Thoracic aorta (tissue), 2 donors: ENCODE results near the gene ANKEF1. TPM values are rescaled to one million over a fixed set of nuclear protein-coding genes. Genes with fewer than 3 reads are reported as not detected.

Source experiments
- ATAC-seq: fragments of 150-250 bp; one replicate; pipeline ENCODE4 v1.8.0; 2017; ENCODE audit warnings: low read depth; ENCODE audit not compliant: insufficient number of reproducible peaks, low FRiP score
- DNase-seq: peaks from one replicate; pipeline ENCODE4 v3.0.0-alpha.2; 2020; ENCODE audit warnings: low spot score
- H3K27ac ChIP-seq, 2 donors: fragments of 200-600 bp; sonication (generic); 1 replicate in 1 of 2; 2 replicates in 1 of 2; pipeline ENCODE4 v1.5.1; 2016; ENCODE audit warnings: mild to moderate bottlenecking in 2 of 2, moderate library complexity in 2 of 2
- H3K27me3 ChIP-seq: fragments of 200-600 bp; sonication (generic); replicated peaks from 2 replicates; pipeline ENCODE4 v1.6.0; 2016; ENCODE audit warnings: mild to moderate bottlenecking; ENCODE audit not compliant: insufficient read depth
- H3K36me3 ChIP-seq: fragments of 200-600 bp; sonication (generic); one replicate; pipeline ENCODE4 v1.5.1; 2016
- H3K4me1 ChIP-seq, 2 donors: fragments of 200-600 bp; sonication (generic); 1 replicate in 1 of 2; 2 replicates in 1 of 2; pipeline versions ENCODE4 v1.5.1 to v1.6.0; 2016; ENCODE audit warnings: low read depth in 2 of 2, mild to moderate bottlenecking in 1 of 2; ENCODE audit not compliant: control insufficient read depth in 1 of 2
- H3K4me3 ChIP-seq: fragments of 200-600 bp; sonication (generic); 2 replicates; pipeline ENCODE4 v1.5.1; 2016; ENCODE audit warnings: mild to moderate bottlenecking
- H3K9me3 ChIP-seq: fragments of 200-600 bp; sonication (generic); 2 replicates; pipeline ENCODE4 v1.5.1; 2016
- total RNA-seq, 2 donors: library from RNA; depleted of rRNA; stranded (reverse); fragments of >200 nt; gene quantifications; one replicate each; pipeline versions ENCODE4 v1.1.0 to v1.2.3, GENCODE V29; 2016
- TF ChIP-seq, protein P1 (sequence below): fragments of 200-600 bp; sonication (generic); IDR thresholded peaks from one replicate; pipeline ENCODE4 v1.5.1; 2019; ENCODE audit warnings: antibody characterized with exemption

The ANKEF1 gene
- total RNA-seq, 2 donors from 2014 or later, result 0.41 to 1.1 TPM

DNA sequence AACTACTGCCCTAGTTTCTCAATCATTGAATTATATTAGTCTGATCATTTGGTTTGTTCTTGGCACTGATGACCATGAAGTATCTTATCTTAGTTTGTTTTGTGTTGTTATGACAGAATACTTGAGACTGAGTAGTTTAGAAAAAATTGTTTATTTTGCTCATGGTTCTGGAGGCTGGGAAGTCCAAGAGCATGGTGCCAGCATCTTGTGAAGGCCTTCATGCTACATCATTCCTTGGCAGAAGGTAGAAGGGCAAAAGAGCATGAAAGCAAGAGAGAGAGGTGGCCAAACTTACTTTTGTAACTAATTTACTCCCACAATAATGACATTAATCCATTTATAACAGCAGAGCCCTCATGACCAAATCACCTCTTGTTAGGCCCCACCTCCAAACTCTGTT is 40.1 kb upstream of the ANKEF1 start:
- Histone ChIP-seq H3K9me3 (no peaks in the 10 kb centered on the region), H3K4me3 (no peak overlapping the region), H3K27me3 (no peaks in the 10 kb centered on the region), H3K36me3 (no peaks in the 10 kb centered on the region), H3K4me1 (peaks cover 1 to 10% of the 10 kb centered on the region in 2 donors), H3K27ac (no peak overlapping the region)
- no peak for ATAC-seq
- no peak for DNase-seq
- TF ChIP-seq, protein P1, sequence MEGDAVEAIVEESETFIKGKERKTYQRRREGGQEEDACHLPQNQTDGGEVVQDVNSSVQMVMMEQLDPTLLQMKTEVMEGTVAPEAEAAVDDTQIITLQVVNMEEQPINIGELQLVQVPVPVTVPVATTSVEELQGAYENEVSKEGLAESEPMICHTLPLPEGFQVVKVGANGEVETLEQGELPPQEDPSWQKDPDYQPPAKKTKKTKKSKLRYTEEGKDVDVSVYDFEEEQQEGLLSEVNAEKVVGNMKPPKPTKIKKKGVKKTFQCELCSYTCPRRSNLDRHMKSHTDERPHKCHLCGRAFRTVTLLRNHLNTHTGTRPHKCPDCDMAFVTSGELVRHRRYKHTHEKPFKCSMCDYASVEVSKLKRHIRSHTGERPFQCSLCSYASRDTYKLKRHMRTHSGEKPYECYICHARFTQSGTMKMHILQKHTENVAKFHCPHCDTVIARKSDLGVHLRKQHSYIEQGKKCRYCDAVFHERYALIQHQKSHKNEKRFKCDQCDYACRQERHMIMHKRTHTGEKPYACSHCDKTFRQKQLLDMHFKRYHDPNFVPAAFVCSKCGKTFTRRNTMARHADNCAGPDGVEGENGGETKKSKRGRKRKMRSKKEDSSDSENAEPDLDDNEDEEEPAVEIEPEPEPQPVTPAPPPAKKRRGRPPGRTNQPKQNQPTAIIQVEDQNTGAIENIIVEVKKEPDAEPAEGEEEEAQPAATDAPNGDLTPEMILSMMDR, result no peak

DNA sequence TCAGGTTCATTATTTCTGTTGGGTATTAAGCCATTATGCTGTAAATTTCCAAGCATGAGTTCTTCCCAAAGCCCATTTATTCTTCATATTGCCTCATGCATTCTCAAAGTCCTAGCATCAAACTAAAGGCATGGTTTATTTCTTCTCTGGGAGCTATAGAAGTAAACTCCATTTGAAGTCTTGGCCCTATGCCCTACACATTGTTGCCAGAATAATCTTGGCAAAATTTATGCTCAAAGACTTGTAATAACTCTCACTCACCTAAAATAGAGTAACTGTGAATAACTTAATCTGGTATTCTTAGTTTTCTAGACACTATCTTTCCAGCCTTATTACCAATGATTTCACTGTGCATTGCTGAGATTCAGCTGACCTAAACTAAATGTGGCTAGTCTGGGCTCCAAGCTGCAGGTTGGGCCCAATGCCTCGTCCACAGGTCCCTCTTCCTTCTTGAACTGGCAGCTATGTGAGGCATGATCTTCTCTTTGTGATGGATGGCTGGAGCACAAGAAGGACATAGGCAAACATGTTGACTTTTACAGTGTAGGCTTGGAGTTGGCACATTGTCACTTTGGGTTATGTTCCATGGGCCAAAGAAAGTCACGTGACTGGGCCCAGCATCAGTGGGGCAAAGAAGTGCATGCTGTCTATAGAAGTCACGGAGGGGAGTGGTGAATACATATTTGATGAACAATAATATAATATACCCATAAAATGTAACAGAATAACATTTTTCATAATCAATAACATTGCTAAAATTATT is 39.1 kb upstream of the ANKEF1 start:
- H3K36me3 ChIP-seq, result no peaks in the 10 kb centered on the region
- no peaks in the 10 kb centered on the region for H3K9me3 ChIP-seq
- no peaks in the 10 kb centered on the region for H3K27me3 ChIP-seq
- no peak for DNase-seq
- no peak for ATAC-seq
- peaks cover 0 to 8% of the 10 kb centered on the region in 2 donors for H3K4me1 ChIP-seq
- TF ChIP-seq, protein P1, result no peak
- H3K4me3 ChIP-seq, result no peak overlapping the region
- H3K27ac ChIP-seq, result no peak overlapping the region

DNA sequence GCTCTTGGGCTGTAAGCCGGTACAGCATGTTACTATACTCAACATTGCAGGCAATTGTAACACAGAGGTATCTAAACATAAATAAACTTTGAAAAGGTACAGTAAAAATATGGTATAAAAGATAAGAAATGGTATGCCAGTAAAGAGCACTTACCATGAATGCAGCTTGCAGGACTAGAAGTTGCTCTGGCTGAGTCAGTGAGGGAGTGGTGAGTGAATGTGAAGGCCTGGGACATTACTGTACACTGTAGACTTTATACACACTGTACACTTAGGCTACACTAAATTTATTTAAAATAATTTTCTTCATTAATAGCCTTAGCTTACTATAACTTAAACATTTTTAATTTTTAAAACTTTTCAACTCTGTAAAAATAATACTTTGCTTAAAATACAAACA is 37.8 kb upstream of the ANKEF1 start:
- Histone ChIP-seq H3K36me3 (no peaks in the 10 kb centered on the region), H3K4me1 (peaks cover 0 to 8% of the 10 kb centered on the region in 2 donors), H3K27me3 (no peaks in the 10 kb centered on the region), H3K9me3 (no peaks in the 10 kb centered on the region), H3K27ac (no peak overlapping the region), H3K4me3 (no peak overlapping the region)
- TF ChIP-seq, protein P1, result no peak
- DNase-seq, result no peak
- no peak for ATAC-seq

GRCh38 chr20:9999645-10000044 is 35.1 kb upstream of the ANKEF1 start:
- TF ChIP-seq, protein P1, result no peak
- Histone ChIP-seq H3K27ac (no peak overlapping the region), H3K27me3 (no peaks in the 10 kb centered on the region), H3K9me3 (no peaks in the 10 kb centered on the region), H3K4me1 (peaks cover 0 to 8% of the 10 kb centered on the region in 2 donors), H3K4me3 (no peak overlapping the region), H3K36me3 (no peaks in the 10 kb centered on the region)
- ATAC-seq (no peak), DNase-seq (no peak)

DNA sequence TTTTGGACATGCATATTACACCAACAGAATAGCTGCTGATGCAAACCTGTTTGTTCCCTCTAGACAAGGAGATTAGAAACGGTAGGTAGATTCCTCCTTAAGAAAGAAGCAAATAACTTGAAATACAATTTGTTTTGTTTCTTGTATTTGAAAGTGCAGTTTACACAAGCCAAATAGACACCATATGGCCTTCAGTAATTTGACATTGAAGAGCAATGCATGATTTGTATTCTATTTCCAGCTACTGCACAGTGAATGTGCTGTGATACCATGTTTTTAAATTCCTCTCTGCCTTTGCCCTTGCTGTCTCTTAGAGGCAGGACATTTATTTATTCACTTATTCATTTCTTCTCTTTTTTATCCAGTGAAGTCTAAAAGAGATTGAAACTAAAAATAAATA is 31.9 kb upstream of the ANKEF1 start:
- no peak for DNase-seq
- no peaks in the 10 kb centered on the region for H3K9me3 ChIP-seq
- no peak overlapping the region for H3K27ac ChIP-seq
- TF ChIP-seq, protein P1, result no peak
- H3K27me3 ChIP-seq, result no peaks in the 10 kb centered on the region
- no peaks in the 10 kb centered on the region for H3K4me1 ChIP-seq
- no peaks in the 10 kb centered on the region for H3K36me3 ChIP-seq
- H3K4me3 ChIP-seq, result no peak overlapping the region
- no peak for ATAC-seq
